ENCODE results near the gene GDNF.

GDNF gene

DNA sequence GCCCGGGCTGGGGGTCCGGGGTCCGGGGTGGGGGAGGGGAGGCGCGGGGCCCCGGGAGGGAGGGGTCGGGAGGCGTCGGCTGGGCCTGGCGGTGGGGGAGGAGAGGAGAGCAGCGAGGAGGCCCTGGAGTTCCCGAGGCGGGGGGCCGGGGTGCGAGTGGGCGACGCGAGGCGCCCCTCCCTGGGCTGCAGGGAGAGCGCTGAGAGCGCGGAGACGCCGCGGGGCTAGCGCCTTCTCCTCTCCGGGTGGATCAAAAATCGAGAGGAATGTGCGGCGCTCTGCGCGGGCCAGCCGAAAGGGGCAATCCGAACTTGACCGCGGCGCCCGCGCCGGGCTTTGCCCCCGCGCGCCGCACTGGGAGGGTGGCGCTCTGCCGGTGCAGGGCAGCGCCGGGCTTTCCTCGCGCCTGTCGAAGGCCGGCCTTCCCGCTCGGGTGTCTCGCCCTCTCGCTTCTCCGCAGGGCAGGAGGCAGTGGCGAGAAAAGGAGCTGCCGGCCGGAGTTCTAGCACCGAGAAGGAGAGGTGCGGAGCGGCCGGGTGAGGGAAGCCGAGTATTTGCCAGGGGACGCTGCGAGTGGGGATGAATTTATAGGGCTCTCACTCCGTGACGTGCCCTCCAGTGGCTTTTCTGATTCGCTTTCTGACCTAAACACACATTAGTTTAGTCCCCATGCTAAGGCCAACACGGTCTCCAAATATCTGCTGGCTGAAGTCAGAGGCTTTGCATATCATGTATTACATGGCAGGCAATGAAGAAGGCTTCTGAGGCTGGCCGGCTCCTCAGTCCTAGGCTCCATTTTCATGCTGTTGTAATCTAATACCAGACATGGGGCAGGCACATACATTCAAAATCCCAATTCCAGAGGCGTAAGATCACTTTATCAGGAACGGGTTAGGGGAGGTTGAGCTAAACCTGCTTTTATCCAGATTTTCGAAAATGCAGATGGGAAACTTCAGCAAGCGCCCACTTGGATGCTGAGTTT is 503 bp upstream of the GDNF start (continued):
- TF ChIP-seq, protein P1, sequence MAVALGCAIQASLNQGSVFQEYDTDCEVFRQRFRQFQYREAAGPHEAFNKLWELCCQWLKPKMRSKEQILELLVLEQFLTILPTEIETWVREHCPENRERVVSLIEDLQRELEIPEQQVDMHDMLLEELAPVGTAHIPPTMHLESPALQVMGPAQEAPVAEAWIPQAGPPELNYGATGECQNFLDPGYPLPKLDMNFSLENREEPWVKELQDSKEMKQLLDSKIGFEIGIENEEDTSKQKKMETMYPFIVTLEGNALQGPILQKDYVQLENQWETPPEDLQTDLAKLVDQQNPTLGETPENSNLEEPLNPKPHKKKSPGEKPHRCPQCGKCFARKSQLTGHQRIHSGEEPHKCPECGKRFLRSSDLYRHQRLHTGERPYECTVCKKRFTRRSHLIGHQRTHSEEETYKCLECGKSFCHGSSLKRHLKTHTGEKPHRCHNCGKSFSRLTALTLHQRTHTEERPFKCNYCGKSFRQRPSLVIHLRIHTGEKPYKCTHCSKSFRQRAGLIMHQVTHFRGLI (tag by site-specific recombination; IDR thresholded peaks at IDR 0.05), result peak; percentile 90
- TF ChIP-seq ZNF629 (tag by site-specific recombination; IDR thresholded peaks at IDR 0.05) (no peak), GLIS2 (tag by site-specific recombination; IDR thresholded peaks at IDR 0.05) (peak; percentile 94), ZNF10 (tag by site-specific recombination; IDR thresholded peaks at IDR 0.05) (peak; percentile 62; the same call in 1 of the 2 replicates), ZSCAN16 (tag by site-specific recombination; IDR thresholded peaks at IDR 0.05) (0 out of 2 replicates have a peak, but pooled peaks have one; percentile 22), SP3 (tag by site-specific recombination; IDR thresholded peaks at IDR 0.05) (peak; percentile 55), ZNF785 (tag by site-specific recombination; IDR thresholded peaks at IDR 0.05) (0 out of 2 replicates have a peak, but pooled peaks have one; percentile 57), ZBTB17 (tag by site-specific recombination; IDR thresholded peaks at IDR 0.05) (peak; percentile 64), ZSCAN23 (tag by site-specific recombination; IDR thresholded peaks at IDR 0.05) (no peak), GLI4 (tag by site-specific recombination; IDR thresholded peaks at IDR 0.05) (peak; percentile 60; the same call in 1 of the 2 replicates), SCRT1 (tag by site-specific recombination; IDR thresholded peaks at IDR 0.05; ENCODE audit: borderline replicate concordance) (no peak), ZNF48 (tag by site-specific recombination; IDR thresholded peaks at IDR 0.05) (no peak), ZNF292 (tag by site-specific recombination; IDR thresholded peaks at IDR 0.05; ENCODE audit: borderline replicate concordance, low read depth) (no peak), ZNF626 (tag by site-specific recombination; IDR thresholded peaks at IDR 0.05) (no peak), ZBTB48 (tag by site-specific recombination; IDR thresholded peaks at IDR 0.05) (peak; percentile 44; the same call in 1 of the 2 replicates), ZNF654 (tag by site-specific recombination; IDR thresholded peaks at IDR 0.05; ENCODE audit: low read depth) (0 out of 2 replicates have a peak, but pooled peaks have one; percentile 3), ZNF529 (tag by site-specific recombination; IDR thresholded peaks at IDR 0.05; ENCODE audit: insufficient replicate concordance) (no peak), ZEB2 (tag by site-specific recombination; IDR thresholded peaks at IDR 0.05) (peak; percentile 42; the same call in 1 of the 2 replicates)
- TF ChIP-seq, protein P2, sequence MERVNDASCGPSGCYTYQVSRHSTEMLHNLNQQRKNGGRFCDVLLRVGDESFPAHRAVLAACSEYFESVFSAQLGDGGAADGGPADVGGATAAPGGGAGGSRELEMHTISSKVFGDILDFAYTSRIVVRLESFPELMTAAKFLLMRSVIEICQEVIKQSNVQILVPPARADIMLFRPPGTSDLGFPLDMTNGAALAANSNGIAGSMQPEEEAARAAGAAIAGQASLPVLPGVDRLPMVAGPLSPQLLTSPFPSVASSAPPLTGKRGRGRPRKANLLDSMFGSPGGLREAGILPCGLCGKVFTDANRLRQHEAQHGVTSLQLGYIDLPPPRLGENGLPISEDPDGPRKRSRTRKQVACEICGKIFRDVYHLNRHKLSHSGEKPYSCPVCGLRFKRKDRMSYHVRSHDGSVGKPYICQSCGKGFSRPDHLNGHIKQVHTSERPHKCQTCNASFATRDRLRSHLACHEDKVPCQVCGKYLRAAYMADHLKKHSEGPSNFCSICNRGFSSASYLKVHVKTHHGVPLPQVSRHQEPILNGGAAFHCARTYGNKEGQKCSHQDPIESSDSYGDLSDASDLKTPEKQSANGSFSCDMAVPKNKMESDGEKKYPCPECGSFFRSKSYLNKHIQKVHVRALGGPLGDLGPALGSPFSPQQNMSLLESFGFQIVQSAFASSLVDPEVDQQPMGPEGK (tag by site-specific recombination; IDR thresholded peaks at IDR 0.05), result peak; percentile 86
- TF ChIP-seq, protein P3, sequence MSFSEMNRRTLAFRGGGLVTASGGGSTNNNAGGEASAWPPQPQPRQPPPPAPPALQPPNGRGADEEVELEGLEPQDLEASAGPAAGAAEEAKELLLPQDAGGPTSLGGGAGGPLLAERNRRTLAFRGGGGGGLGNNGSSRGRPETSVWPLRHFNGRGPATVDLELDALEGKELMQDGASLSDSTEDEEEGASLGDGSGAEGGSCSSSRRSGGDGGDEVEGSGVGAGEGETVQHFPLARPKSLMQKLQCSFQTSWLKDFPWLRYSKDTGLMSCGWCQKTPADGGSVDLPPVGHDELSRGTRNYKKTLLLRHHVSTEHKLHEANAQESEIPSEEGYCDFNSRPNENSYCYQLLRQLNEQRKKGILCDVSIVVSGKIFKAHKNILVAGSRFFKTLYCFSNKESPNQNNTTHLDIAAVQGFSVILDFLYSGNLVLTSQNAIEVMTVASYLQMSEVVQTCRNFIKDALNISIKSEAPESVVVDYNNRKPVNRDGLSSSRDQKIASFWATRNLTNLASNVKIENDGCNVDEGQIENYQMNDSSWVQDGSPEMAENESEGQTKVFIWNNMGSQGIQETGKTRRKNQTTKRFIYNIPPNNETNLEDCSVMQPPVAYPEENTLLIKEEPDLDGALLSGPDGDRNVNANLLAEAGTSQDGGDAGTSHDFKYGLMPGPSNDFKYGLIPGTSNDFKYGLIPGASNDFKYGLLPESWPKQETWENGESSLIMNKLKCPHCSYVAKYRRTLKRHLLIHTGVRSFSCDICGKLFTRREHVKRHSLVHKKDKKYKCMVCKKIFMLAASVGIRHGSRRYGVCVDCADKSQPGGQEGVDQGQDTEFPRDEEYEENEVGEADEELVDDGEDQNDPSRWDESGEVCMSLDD (tag by site-specific recombination; IDR thresholded peaks at IDR 0.05), result peak; percentile 45; the same call in 1 of the 2 replicates
- TF ChIP-seq, protein P4, sequence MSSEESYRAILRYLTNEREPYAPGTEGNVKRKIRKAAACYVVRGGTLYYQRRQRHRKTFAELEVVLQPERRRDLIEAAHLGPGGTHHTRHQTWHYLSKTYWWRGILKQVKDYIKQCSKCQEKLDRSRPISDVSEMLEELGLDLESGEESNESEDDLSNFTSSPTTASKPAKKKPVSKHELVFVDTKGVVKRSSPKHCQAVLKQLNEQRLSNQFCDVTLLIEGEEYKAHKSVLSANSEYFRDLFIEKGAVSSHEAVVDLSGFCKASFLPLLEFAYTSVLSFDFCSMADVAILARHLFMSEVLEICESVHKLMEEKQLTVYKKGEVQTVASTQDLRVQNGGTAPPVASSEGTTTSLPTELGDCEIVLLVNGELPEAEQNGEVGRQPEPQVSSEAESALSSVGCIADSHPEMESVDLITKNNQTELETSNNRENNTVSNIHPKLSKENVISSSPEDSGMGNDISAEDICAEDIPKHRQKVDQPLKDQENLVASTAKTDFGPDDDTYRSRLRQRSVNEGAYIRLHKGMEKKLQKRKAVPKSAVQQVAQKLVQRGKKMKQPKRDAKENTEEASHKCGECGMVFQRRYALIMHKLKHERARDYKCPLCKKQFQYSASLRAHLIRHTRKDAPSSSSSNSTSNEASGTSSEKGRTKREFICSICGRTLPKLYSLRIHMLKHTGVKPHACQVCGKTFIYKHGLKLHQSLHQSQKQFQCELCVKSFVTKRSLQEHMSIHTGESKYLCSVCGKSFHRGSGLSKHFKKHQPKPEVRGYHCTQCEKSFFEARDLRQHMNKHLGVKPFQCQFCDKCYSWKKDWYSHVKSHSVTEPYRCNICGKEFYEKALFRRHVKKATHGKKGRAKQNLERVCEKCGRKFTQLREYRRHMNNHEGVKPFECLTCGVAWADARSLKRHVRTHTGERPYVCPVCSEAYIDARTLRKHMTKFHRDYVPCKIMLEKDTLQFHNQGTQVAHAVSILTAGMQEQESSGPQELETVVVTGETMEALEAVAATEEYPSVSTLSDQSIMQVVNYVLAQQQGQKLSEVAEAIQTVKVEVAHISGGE (tag by site-specific recombination; conservative IDR thresholded peaks at IDR 0.05; ENCODE audit: low read depth), result peak; percentile 17
- TF ChIP-seq, protein P5, sequence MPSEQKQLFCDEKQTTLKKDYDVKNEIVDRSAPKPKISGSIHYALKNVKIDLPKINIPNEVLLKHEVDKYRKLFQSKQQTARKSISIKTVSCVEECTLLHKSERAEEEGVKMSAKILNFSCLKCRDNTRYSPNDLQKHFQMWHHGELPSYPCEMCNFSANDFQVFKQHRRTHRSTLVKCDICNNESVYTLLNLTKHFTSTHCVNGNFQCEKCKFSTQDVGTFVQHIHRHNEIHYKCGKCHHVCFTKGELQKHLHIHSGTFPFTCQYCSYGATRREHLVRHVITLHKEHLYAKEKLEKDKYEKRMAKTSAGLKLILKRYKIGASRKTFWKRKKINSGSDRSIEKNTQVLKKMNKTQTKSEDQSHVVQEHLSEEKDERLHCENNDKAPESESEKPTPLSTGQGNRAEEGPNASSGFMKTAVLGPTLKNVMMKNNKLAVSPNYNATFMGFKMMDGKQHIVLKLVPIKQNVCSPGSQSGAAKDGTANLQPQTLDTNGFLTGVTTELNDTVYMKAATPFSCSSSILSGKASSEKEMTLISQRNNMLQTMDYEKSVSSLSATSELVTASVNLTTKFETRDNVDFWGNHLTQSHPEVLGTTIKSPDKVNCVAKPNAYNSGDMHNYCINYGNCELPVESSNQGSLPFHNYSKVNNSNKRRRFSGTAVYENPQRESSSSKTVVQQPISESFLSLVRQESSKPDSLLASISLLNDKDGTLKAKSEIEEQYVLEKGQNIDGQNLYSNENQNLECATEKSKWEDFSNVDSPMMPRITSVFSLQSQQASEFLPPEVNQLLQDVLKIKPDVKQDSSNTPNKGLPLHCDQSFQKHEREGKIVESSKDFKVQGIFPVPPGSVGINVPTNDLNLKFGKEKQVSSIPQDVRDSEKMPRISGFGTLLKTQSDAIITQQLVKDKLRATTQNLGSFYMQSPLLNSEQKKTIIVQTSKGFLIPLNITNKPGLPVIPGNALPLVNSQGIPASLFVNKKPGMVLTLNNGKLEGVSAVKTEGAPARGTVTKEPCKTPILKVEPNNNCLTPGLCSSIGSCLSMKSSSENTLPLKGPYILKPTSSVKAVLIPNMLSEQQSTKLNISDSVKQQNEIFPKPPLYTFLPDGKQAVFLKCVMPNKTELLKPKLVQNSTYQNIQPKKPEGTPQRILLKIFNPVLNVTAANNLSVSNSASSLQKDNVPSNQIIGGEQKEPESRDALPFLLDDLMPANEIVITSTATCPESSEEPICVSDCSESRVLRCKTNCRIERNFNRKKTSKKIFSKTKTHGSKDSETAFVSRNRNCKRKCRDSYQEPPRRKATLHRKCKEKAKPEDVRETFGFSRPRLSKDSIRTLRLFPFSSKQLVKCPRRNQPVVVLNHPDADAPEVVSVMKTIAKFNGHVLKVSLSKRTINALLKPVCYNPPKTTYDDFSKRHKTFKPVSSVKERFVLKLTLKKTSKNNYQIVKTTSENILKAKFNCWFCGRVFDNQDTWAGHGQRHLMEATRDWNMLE (tag by site-specific recombination; conservative IDR thresholded peaks at IDR 0.05; ENCODE audit: low read depth), result 0 out of 2 replicates have a peak, but pooled peaks have one; percentile 16

Data from HEK293 (cell line).